Measurements from ENCODE around the gene UNK. TPM values are rescaled to one million over a fixed set of nuclear protein-coding genes. Genes with fewer than 3 reads are reported as not detected.

UNK gene
- total and polyA plus RNA-seq, 2 of the 13 experiments (the other 11 are each of a cell fraction or from before 2014, with no cell fraction given), result 31.6 to 33.0 TPM

DNA sequence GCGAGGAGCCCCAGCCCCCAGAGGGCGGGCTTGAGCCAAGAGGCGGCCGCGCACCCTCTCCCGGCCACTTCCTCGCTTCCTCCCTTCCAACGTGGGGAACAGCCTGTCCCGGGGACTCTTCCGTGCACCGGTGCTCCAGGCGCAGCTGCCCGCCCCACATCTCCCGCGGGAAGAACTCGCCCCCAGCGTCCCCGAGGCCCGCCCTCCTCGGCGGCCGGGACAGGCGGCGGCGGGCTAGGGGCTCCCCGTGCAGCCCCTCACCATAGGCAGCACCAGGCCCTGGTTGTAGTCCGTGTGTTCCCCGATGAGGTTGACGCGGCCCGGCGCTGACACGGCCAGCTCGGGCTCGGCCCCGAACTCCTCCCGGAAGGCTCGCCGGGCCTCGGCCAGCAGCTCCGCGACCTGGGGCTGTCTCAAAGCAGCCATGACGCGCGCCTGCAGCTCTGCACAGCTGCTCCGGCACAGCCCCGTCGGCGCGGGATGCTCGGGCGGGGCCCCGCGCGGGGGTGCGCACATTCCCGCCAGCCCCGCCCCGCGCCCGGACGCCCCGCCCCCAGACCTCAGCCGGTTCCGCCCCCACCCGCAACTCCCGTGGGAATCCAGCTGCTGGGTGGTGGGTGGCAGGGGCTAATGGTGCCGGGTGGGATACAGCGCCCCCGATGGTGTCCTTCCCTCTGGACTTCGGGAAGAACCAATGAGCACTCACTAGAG, 19.7 kb upstream of the UNK start, which contains the start of gene GALK1 (continued):
- TF ChIP-seq ZNF609 (CRISPR knock-in tag; IDR thresholded peaks at IDR 0.05; ENCODE audit: borderline replicate concordance) (no peak), BCLAF1 (IDR thresholded peaks at IDR 0.05) (no peak), KAT7 (CRISPR knock-in tag; IDR thresholded peaks at IDR 0.05; ENCODE audit: borderline replicate concordance) (peak; percentile 29; the same call in 1 of the 2 replicates), ARNTL (CRISPR knock-in tag; IDR thresholded peaks at IDR 0.05) (0 out of 2 replicates have a peak, but pooled peaks have one; percentile 11), ZSCAN22 (CRISPR knock-in tag; IDR thresholded peaks at IDR 0.05) (no peak), HDAC2 (CRISPR knock-in tag; IDR thresholded peaks at IDR 0.05) (no peak), SALL2 (CRISPR knock-in tag; IDR thresholded peaks at IDR 0.05) (no peak), DMAP1 (CRISPR knock-in tag; IDR thresholded peaks at IDR 0.05) (peak; percentile 4; the same call in 1 of the 2 replicates), ZNF615 (CRISPR knock-in tag; IDR thresholded peaks at IDR 0.05; ENCODE audit: borderline replicate concordance) (no peak), MED13 (CRISPR knock-in tag; IDR thresholded peaks at IDR 0.05) (no peak), ZBTB25 (CRISPR knock-in tag; IDR thresholded peaks at IDR 0.05) (no peak), ZNF343 (CRISPR knock-in tag; IDR thresholded peaks at IDR 0.05) (no peak), ZFP91 (CRISPR knock-in tag; IDR thresholded peaks at IDR 0.05; ENCODE audit: borderline replicate concordance) (peak; percentile 89; the same call in 1 of the 2 replicates), ZNF512 (CRISPR knock-in tag; IDR thresholded peaks at IDR 0.05) (0 out of 2 replicates have a peak, but pooled peaks have one; percentile 9), MAF1 (CRISPR knock-in tag; IDR thresholded peaks at IDR 0.05; ENCODE audit: borderline replicate concordance) (peak; percentile 24; the same call in 1 of the 2 replicates)

All from HepG2 (cell line).